ENCODE results near the gene YBX3. TPM values are rescaled to one million over a fixed set of nuclear protein-coding genes. Genes with fewer than 3 reads are reported as not detected.

The YBX3 gene
- total RNA-seq, 1 experiment from 2014 or later, result 85.9 TPM

DNA sequence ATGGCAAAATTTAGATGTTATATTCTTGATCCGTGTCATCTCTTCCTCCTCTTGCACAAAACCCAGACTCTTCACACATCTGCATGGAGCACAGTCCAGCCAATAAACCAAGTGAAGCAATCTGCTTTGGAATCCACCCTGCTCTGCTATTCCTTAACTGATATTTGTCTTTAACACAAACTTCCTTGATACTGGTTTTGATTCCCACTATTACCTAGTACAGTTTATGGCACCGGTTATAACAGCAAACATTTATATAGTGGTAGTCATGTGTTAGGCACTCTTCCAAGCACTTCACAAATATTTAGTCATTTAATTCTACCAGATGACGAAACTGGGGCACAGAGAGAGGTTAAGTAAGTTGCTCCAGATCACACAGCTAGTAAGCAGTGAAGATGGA, 61.8 kb downstream of the YBX3 start:
- Histone ChIP-seq H2AFZ (ENCODE audit: low read length) (no peak overlapping the region), H3K4me1 (ENCODE audit: insufficient read depth, low read length) (peaks cover 19% of the 10 kb centered on the region), H3K9ac (ENCODE audit: low read length) (no peak overlapping the region; the same call in 1 of the 2 replicates), H3K36me3 (ENCODE audit: low read depth, low read length) (peaks cover 17% of the 10 kb centered on the region; the same call in 1 of the 2 replicates), H3K4me3 (ENCODE audit: low read length) (no peak overlapping the region), H3K9me2 (replicated peaks; ENCODE audit: low read length) (no peaks in the 10 kb centered on the region), H3K27me3 (ENCODE audit: low read length) (no peaks in the 10 kb centered on the region), H3K9me3 (ENCODE audit: low read length) (0 out of 2 replicates have a peak, but pooled peaks cover 6% of the 10 kb centered on the region), H4K20me1 (ENCODE audit: low read length) (no peaks in the 10 kb centered on the region), H3K27ac (ENCODE audit: low read length) (peak overlapping the region; percentile 68), H3F3A (ENCODE audit: low read length, unreplicated experiment) (no peaks in the 10 kb centered on the region), H3K79me2 (ENCODE audit: low read length) (no peaks in the 10 kb centered on the region; the same call in 1 of the 2 replicates), H3K4me2 (ENCODE audit: low read length) (peak overlapping the region; percentile 35)
- no TSS peak for BruUV-seq (replicated peaks)
- ChIA-PET CTCF (no interaction called here), POLR2A (ENCODE audit: unreplicated experiment) (no interaction called here)
- peak; percentile 100 for ATAC-seq
- TF ChIP-seq, protein P1, sequence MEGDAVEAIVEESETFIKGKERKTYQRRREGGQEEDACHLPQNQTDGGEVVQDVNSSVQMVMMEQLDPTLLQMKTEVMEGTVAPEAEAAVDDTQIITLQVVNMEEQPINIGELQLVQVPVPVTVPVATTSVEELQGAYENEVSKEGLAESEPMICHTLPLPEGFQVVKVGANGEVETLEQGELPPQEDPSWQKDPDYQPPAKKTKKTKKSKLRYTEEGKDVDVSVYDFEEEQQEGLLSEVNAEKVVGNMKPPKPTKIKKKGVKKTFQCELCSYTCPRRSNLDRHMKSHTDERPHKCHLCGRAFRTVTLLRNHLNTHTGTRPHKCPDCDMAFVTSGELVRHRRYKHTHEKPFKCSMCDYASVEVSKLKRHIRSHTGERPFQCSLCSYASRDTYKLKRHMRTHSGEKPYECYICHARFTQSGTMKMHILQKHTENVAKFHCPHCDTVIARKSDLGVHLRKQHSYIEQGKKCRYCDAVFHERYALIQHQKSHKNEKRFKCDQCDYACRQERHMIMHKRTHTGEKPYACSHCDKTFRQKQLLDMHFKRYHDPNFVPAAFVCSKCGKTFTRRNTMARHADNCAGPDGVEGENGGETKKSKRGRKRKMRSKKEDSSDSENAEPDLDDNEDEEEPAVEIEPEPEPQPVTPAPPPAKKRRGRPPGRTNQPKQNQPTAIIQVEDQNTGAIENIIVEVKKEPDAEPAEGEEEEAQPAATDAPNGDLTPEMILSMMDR (conservative IDR thresholded peaks at IDR 0.05; ENCODE audit: low read depth, low read length), result no peak
- TF ChIP-seq EZH2phosphoT487 (IDR thresholded peaks at IDR 0.05; ENCODE audit: borderline replicate concordance, low read length) (no peak), EZH2 (IDR thresholded peaks at IDR 0.05; ENCODE audit: low read length, unreplicated experiment) (no peak)
- intact Hi-C loops (cut with micrococcal nuclease), result no loop called here
- peak; percentile 89 for DNase-seq

GRCh38 chr12:10654003-10654402, 69.1 kb downstream of the YBX3 start:
- Histone ChIP-seq H3K9me3 (ENCODE audit: low read length) (0 out of 2 replicates have a peak, but pooled peaks cover 6% of the 10 kb centered on the region), H3K4me2 (ENCODE audit: low read length) (no peak overlapping the region), H3K4me1 (ENCODE audit: insufficient read depth, low read length) (no peaks in the 10 kb centered on the region), H4K20me1 (ENCODE audit: low read length) (no peaks in the 10 kb centered on the region), H3F3A (ENCODE audit: low read length, unreplicated experiment) (no peaks in the 10 kb centered on the region), H3K27ac (ENCODE audit: low read length) (no peak overlapping the region), H3K36me3 (ENCODE audit: low read depth, low read length) (peaks cover 15% of the 10 kb centered on the region; the same call in 1 of the 2 replicates), H3K9me2 (replicated peaks; ENCODE audit: low read length) (no peaks in the 10 kb centered on the region), H3K4me3 (ENCODE audit: low read length) (no peak overlapping the region), H3K79me2 (ENCODE audit: low read length) (no peaks in the 10 kb centered on the region), H3K27me3 (ENCODE audit: low read length) (no peaks in the 10 kb centered on the region), H3K9ac (ENCODE audit: low read length) (no peak overlapping the region), H2AFZ (ENCODE audit: low read length) (no peak overlapping the region)
- no TSS peak for BruUV-seq (replicated peaks)
- ChIA-PET POLR2A (ENCODE audit: unreplicated experiment) (no interaction called here), CTCF (no interaction called here)
- TF ChIP-seq, protein P1 (conservative IDR thresholded peaks at IDR 0.05; ENCODE audit: low read depth, low read length), result no peak
- TF ChIP-seq EZH2phosphoT487 (IDR thresholded peaks at IDR 0.05; ENCODE audit: borderline replicate concordance, low read length), result no peak
- TF ChIP-seq EZH2 (IDR thresholded peaks at IDR 0.05; ENCODE audit: low read length, unreplicated experiment), result no peak
- no peak for DNase-seq
- no peak for ATAC-seq
- intact Hi-C loops (cut with micrococcal nuclease), result no loop called here

- TF ChIP-seq EZH2 (IDR thresholded peaks at IDR 0.05; ENCODE audit: low read length, unreplicated experiment) (no peak), EZH2phosphoT487 (IDR thresholded peaks at IDR 0.05; ENCODE audit: borderline replicate concordance, low read length) (no peak)
- TF ChIP-seq, protein P1 (conservative IDR thresholded peaks at IDR 0.05; ENCODE audit: low read depth, low read length), result no peak
Measured at GRCh38 chr12:10652192-10652591, 70.9 kb downstream of the YBX3 start.

More at GRCh38 chr12:10652192-10652591, 70.9 kb downstream of the YBX3 start:
- Histone ChIP-seq H3K9me3 (ENCODE audit: low read length) (0 out of 2 replicates have a peak, but pooled peaks cover 6% of the 10 kb centered on the region), H3K9ac (ENCODE audit: low read length) (no peak overlapping the region), H3K79me2 (ENCODE audit: low read length) (no peaks in the 10 kb centered on the region), H3K9me2 (replicated peaks; ENCODE audit: low read length) (no peaks in the 10 kb centered on the region), H3K4me1 (ENCODE audit: insufficient read depth, low read length) (no peaks in the 10 kb centered on the region), H3K4me2 (ENCODE audit: low read length) (no peak overlapping the region), H2AFZ (ENCODE audit: low read length) (no peak overlapping the region), H3F3A (ENCODE audit: low read length, unreplicated experiment) (no peaks in the 10 kb centered on the region), H3K27me3 (ENCODE audit: low read length) (no peaks in the 10 kb centered on the region), H4K20me1 (ENCODE audit: low read length) (no peaks in the 10 kb centered on the region), H3K27ac (ENCODE audit: low read length) (no peak overlapping the region), H3K36me3 (ENCODE audit: low read depth, low read length) (peaks cover 9% of the 10 kb centered on the region; the same call in 1 of the 2 replicates), H3K4me3 (ENCODE audit: low read length) (no peak overlapping the region)
- ChIA-PET CTCF (no interaction called here), POLR2A (ENCODE audit: unreplicated experiment) (no interaction called here)
- no TSS peak for BruUV-seq (replicated peaks)
- intact Hi-C loops (cut with micrococcal nuclease), result no loop called here
- no peak for ATAC-seq
- no peak for DNase-seq

All from PC-3 (cell line).